HG03108 (cell line): Measurements from ENCODE around the gene ATP4B.
"Not testable (repeated sequence)": the region's sequence is repeated elsewhere in the genome, so short reads cannot be mapped to it uniquely, and the experiment has no call there.

Source experiments
- ATAC-seq: cut with Tn5 transposase; IDR thresholded peaks from one replicate; pipeline ENCODE4 v1.9.1; 2021; ENCODE audit warnings: moderate library complexity; ENCODE audit not compliant: unreplicated experiment

ATP4B gene

GRCh38 chr13:113627136-113627535 is 30.9 kb downstream of the ATP4B start:
- ATAC-seq = no peak

- ATAC-seq = no peak
Measured at GRCh38 chr13:113625965-113626721, 31.9 kb downstream of the ATP4B start.

GRCh38 chr13:113624640-113625304 is 33.2 kb downstream of the ATP4B start:
- ATAC-seq = not testable (repeated sequence)

- ATAC-seq = no peak
Measured at GRCh38 chr13:113624235-113624587, 33.8 kb downstream of the ATP4B start.

- no peak for ATAC-seq
Measured at GRCh38 chr13:113623491-113624234, 34.3 kb downstream of the ATP4B start.

- ATAC-seq = no peak
Measured at GRCh38 chr13:113622791-113623490, 35.1 kb downstream of the ATP4B start.

- ATAC-seq = not testable (repeated sequence)
Measured at GRCh38 chr13:113621986-113622550, 35.9 kb downstream of the ATP4B start.

- not testable (repeated sequence) for ATAC-seq
Measured at GRCh38 chr13:113621498-113621897, 36.5 kb downstream of the ATP4B start.

- no peak for ATAC-seq
Measured at GRCh38 chr13:113621046-113621445, 37.0 kb downstream of the ATP4B start.

GRCh38 chr13:113620036-113620796 is 37.8 kb downstream of the ATP4B start:
- no peak for ATAC-seq

GRCh38 chr13:113618455-113618854 is 39.5 kb downstream of the ATP4B start:
- no peak for ATAC-seq

GRCh38 chr13:113617961-113618360 is 40.0 kb downstream of the ATP4B start:
- no peak for ATAC-seq

GRCh38 chr13:113616991-113617749 is 40.8 kb downstream of the ATP4B start:
- no peak for ATAC-seq

GRCh38 chr13:113616281-113616906 is 41.6 kb downstream of the ATP4B start:
- no peak for ATAC-seq

GRCh38 chr13:113613789-113614379 is 44.1 kb downstream of the ATP4B start:
- ATAC-seq = no peak

- ATAC-seq = no peak
Measured at GRCh38 chr13:113612607-113613006, 45.4 kb downstream of the ATP4B start.

- ATAC-seq = no peak
Measured at GRCh38 chr13:113611996-113612395, 46.0 kb downstream of the ATP4B start.

- no peak for ATAC-seq
Measured at GRCh38 chr13:113610266-113610665, 47.7 kb downstream of the ATP4B start.

GRCh38 chr13:113609616-113610015 is 48.4 kb downstream of the ATP4B start:
- ATAC-seq = no peak
